Activated naive CD8-positive, alpha-beta T cell treated with anti-CD3 and anti-CD28 coated beads, Interleukin-2, amount 50 U/mL, for 16 hours (primary cell): Measurements from ENCODE around the gene GFRA3.
"Not testable (repeated sequence)": the region's sequence is repeated elsewhere in the genome, so short reads cannot be mapped to it uniquely, and the experiment has no call there.

ENCODE experiments used
- DNase-seq: peaks from one replicate; pipeline ENCODE4 v3.0.0-alpha.2; 2020; ENCODE audit warnings: low read depth, low spot score

Gene GFRA3

DNA sequence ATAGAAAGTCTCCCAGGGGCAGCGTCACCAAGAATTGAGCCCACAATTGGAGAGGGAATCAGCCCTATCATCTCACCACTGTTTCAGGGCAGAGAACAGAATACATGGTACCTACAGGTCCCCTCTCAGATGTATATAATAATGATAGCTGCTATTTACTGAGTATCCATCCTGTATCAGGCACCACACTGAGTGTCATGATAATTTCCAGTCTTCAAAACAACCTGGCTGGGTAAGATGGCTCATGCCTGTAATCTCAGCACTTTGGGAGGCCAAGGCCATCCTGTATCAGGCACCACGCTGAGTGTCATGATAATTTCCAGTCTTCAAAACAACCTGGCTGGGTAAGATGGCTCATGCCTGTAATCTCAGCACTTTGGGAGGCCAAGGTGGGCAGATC lies 26.6 kb downstream of the GFRA3 start:
- DNase-seq, result not testable (repeated sequence)

DNA sequence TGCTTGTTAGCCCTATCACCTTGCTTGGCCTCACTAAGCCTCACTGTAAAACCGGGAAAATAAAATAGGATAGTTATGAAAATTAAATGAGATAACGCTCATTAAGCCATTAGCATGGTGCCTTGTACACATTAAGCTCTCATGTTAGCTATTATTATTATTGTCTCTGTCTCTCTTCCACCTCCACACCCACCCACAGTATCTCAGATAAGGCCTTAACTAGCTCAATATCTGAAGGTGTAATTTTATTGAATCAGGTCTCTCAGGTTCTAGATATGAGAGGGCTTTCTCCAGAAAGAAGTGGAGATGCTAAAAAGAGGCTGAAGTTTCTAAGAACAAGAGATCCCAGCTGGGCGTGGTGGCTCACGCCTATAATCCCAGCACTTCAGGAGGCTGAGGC lies 27.6 kb downstream of the GFRA3 start:
- DNase-seq, result no peak

DNA sequence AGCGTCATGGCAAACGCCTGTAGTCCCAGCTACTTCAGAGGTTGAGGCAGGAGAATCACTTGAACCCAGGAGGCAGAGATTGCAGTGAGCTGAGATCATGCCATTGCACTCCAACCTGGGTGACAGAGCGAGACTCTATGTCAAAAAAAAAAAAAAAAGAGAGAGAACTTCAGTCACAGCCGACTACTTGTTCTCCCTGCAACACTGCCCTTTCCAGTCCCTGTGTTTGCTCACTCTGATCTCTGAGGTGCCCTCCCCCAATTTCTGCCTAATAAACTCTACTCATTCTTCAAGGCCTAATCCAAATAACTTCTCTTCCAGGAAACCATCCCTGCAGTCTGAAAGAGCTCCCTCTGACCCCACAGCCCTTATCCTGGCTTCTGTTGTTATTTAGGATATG lies 28.1 kb downstream of the GFRA3 start:
- DNase-seq, result no peak

- DNase-seq, result no peak
These were observed 28.7 kb downstream of the GFRA3 start for GRCh38 chr5:138245717-138246116.

- DNase-seq, result no peak
These were observed 30.6 kb downstream of the GFRA3 start for GRCh38 chr5:138243794-138244193.

DNA sequence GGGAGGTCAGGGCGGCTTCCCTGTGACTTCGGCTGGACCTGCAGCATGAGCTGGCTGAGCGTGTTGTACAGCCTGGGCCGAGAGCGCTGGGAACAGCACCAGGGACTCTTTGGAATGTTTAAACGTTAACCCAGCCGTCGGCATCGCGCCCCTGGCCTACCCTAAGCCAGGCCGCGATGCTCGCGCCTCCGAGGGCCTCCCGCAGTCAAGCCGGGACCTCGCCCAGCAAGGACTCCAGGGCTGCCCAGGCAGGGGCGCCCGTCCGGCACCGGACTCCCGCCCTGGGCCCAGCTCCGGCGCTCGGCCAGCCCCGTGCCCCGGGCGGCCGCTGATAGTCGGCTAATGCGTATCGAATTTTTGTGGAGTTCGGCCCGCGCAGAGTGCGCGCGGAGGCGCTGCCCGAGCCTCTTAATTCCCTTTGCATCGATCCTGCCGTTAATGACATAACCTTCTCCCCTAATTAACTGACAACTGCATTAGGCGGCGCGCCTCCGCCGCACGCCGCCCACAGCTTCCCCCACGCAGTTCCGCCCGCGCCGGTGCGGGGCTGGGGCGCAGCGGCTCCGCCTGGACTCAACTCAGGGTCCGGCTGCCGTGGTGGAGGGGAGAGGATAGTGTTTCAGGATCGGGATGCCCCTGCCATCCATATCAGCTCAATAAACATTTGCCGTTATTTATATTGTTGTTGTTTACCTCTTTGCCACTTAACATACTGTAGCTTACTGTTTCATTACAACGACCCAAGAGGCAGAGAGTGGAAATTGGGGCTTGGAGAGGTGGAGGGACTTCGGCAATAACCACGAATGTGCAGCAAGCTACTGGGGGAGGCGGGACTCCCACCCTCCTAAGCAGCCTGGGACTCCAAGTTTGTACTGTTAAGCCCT lies 32.5 kb downstream of the GFRA3 start:
- no peak for DNase-seq

DNA sequence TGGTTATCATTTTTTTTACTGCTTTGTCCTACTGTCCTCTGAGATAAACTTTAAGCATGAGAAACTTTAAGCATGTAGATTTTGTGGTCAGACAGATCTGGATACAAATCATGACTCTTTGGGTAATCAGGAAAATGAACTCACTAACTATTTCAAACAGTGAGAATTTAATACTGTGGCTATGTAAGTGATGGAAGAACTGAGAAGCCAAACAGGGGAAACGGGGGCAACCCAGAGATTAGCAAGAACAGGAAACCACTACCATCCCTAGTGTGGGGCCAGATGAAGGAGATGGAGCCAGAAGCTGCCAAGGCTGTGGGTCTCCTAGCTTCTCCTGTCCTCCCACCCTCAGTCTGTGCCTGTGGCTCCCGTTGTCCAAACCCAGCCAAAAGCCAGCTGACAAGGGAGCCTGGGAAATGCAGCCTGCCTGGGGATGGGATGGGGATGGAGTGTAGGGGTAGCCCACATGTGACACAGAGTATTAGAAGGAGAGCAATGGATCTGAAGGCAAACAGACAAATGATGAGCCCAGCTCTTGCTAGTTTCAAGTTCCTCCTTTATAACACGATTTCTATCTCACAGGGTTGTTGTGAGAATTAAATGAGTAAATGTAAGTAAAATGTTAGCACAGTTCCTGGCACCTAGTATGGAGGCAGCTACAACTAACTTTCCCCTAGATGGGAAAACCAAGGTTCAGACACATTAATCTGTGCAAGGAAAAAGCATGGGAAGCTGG lies 33.6 kb downstream of the GFRA3 start:
- no peak for DNase-seq

GRCh38 chr5:138238034-138238433 lies 36.4 kb downstream of the GFRA3 start:
- DNase-seq, result no peak

DNA sequence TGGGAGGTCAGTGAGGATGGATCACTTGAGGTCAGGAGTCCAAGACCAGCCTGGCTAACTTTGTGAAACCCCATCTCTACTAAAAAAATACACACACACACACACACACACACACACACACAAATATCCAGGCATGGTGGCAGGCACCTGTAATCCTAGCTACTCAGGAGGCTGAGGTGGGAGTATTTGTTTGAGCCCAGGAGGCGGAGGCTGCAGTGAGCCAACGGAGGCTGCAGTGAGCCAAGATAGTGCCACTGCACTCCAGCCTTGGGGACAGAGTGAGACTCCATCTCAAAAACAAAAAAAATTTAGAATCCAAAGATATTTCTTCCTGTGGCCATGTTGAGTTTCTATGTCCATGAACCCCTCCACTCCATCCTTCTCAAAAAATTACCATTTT lies 39.8 kb downstream of the GFRA3 start:
- DNase-seq, result no peak

- DNase-seq, result no peak
These were observed 41.1 kb downstream of the GFRA3 start for GRCh38 chr5:138233280-138233679.

- DNase-seq, result no peak
These were observed 43.3 kb downstream of the GFRA3 start for GRCh38 chr5:138230981-138231589.

DNA sequence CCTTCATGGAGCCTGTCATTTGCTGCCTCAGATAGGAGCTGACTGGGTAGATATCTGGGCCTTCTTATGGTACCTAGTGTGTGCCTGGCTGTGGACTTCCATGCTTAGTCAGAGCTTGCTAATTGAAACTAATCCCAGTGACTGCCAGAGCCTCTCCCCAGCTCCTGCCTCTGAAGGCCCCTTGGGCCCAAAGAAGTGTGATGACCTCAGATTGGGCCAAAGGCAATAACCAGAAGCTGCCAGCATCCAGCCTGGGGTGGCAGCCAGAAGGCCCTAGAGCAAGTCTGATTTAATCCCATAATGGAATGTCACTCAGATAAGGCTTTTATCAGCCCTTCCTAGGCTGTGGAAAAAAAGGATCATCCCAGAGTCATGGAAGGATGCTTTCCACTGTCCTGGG lies 44.2 kb downstream of the GFRA3 start:
- DNase-seq, result no peak

DNA sequence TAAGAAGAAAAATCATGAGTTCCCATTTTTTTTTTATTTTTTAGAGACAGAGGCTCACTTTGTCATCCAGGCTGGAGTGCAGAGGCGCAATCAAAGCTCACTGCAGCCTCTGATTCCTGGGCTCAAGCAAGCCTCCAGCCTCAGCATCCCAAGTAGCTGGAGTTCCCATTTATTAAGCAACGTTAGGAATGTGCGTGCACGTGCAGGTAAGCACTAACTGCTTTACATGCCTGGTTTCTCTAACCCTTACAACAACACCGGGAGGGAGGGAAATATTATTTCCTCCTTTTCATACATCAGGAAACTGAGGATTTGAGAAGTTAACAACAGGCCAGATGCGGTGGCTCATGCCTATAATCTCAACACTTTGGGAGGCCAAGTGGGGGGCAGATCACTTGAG lies 45.0 kb downstream of the GFRA3 start:
- no peak for DNase-seq

- no peak for DNase-seq
These were observed 47.5 kb downstream of the GFRA3 start for GRCh38 chr5:138226910-138227309.

DNA sequence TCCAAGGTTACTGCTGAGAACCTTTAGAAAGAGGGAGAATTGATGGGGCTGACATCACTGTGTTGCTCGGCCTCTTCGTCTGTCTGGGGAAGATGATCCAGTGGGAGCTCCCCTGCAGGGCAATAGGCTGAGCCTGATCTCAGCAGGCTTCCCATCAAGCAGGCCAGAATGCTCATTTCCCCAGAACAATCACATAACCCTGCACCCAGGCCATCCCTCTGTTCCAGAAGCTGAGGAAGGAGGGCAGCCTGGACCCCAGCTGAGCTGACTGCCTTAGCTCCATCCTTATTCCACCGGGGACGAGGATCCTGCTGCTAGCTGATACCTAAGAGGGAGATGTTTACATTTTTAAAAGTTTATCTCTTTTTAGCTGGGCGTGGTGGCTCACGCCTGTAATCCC lies 49.7 kb downstream of the GFRA3 start:
- no peak for DNase-seq

- DNase-seq, result no peak
These were observed 50.9 kb downstream of the GFRA3 start for GRCh38 chr5:138223532-138223931.

GRCh38 chr5:138216799-138217198 lies 57.6 kb downstream of the GFRA3 start:
- DNase-seq, result no peak

DNA sequence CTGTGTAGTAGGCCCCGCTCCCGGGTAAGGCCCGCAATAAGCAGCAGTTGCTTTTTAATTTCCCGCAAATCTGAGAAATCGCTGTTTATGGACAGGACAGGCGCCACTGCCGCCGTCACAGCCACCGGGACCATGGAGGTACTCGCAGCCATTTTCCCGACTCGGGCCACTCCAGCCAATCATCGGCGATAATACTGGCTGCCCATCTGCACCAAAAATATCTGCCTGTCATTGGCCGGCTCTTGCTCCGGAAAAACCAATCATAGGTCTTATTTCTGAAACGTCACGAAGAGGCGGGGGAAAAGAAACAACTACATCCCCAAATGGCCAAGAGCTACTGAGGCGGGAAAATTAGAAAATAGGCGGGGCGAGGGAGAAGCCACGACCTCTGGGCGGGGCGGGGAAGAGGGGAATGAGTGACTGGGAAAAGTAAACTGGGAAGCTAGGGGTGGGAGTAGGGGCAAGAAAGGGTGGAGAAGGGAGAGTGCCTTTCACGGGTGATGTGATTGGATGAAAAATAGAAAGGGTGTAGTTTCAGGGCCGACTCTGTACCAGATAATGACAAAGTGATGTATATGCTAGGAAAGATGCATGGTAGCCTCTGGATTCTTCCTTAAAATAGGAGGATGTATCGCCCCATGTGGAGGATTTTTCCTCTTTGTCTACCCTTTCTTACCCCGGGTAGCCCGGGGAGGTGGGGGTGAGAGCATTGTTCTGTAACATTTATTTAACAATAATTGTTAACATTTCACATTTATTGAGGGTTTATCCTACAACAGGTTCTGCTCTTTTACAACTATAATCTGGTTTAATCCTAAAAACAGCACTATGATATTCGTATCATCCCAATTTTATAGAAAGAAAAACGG lies 61.0 kb downstream of the GFRA3 start, which contains the start of gene CDC23:
CDC23 (minus strand) TSS at position 163 of the 869 bp plus-strand sequence; CDS start at position 152, 11 bp downstream.
- DNase-seq, result peak; percentile 80

DNA sequence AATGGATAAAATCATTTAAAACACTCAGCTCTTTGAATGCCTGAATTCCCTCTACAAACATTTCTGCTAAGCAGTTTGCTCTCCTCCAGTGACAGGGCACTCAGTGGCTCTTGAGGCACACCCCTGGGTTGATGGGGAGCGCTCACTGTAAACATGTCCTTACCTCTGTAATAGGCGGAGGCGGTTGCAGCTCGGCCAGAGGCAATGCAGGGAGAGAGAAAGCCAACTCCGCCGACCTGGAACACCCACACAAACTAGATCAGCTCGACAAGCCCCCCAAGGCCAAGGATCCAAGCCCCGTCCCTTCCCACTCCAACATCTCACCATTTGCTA lies 61.6 kb downstream of the GFRA3 start:
- no peak for DNase-seq

DNA sequence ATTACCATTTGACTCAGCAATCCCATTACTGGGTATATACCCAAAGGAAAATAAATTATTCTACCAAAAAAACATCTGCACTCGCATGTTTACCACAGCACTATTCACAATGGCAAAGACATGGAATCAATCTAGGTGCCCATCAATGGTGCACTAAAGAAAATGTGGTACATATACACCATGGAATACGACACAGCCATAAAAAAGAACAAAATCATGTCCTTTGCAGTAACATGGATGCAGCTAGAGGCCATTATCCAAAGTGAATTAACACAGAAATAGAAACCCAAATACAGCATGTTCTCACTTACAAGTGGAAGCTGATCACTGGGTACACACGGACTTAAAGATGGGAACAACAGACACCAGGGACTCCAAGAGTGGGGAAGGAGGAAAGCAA lies 63.4 kb downstream of the GFRA3 start:
- DNase-seq, result no peak
